8988T (cell line): Measurements from ENCODE around the gene FBXO41.

ENCODE experiments used
- DNase-seq: peaks from one replicate; pipeline ENCODE4 v3.0.0; 2011

Gene FBXO41

DNA sequence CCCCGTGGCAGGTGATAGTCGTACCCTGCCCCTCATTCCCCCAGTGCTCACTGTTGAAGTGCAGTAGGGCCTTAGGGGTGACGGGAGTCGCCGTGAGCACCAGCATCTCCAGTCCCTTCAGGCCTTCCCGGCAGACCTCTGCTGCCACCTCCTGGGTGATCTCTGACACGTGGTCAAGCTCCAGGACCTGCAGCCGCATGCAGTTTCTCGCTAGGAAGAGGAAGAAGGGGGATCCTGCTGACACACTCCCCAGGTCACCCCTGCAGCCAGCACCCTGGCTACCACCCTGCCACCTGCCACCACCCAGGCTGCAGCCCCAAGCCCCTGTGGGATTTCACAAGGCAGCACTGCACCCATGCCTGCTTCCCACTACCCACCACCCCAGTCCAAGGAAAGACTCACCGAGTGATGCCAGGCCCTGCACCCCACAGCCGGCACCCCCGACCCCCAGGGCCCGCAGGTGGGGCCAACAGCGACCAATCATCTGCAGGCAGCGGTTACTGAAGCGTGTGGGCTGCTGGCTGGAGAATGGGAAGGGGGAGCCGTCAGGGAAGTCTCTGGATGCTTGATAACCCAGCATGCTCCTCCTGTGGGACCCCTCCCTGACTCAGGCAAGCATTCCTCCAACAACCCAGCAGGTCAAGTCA, 23.8 kb downstream of the FBXO41 start:
- DNase-seq: peak; percentile 95

DNA sequence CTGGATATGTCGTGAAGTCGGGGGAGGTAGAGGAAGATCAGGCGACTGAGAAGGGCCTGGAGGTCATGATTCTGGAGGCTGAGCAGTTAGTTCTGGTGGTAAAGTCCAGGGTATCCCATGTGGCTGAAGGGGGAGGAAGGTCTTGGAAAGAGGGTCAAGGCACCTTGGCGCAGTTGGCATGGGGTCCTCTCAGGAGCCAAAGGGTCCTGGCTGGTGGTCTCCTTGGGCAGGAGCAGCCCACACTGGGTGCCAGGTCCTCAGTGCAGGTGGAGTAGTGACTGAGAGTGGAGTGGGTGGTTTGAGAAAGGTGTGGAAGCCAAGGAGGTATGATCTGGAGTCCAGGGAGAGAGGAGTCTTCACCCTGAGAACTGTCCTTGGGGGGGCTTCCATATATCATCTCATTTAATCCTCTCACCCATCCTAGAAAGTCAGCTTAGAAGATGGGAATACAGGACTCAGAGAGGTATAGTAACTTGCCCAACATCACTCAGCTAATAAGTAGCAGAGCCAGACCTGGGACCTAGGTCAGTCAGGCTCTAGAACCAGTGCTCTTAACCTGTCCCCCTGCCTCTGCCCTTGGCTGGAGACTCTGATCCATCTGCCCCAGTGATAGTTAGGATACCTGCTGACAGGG, 24.5 kb downstream of the FBXO41 start:
- DNase-seq: no peak

GRCh38 chr2:73259276-73259675, 25.0 kb downstream of the FBXO41 start:
- no peak for DNase-seq

- no peak for DNase-seq
Observed at GRCh38 chr2:73258913-73259215, 25.4 kb downstream of the FBXO41 start.

- DNase-seq: no peak
Observed at GRCh38 chr2:73258186-73258912, 25.9 kb downstream of the FBXO41 start.

GRCh38 chr2:73257425-73258125, 26.7 kb downstream of the FBXO41 start:
- no peak for DNase-seq

DNA sequence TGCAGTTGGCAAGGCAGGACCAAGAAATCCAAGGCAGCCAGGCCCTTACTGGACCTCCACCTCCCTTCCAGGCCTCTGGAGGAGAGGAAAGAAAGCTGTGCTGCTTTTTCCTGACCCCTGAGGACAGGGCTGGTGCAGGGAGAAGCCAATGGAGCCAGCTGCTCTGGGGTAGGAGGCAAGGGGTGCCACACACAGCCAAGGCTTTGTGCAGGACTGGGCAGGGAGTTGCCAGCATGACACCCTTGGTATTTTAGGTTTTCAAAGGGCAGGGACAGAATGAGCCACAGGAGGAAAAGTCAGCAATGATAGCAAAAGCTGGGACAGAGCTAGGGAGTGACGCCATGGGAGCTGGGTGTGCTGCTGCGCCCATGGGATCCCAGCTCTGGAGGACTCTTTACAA, 27.3 kb downstream of the FBXO41 start:
- no peak for DNase-seq

DNA sequence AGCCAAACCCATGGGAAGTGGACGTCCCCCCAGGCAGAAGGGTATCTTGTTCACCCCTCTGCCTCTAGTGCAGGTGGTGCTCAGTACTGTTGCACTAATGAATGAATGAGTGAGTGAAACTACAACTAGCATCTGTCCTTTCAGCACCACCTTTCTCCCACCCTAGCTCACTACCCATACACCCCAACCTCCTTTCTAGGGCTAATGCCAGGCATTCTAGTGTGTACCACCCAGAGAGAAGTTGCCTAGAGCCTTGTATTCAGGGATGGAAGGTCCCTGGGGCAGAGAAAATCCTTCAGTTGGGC, 27.7 kb downstream of the FBXO41 start:
- no peak for DNase-seq

DNA sequence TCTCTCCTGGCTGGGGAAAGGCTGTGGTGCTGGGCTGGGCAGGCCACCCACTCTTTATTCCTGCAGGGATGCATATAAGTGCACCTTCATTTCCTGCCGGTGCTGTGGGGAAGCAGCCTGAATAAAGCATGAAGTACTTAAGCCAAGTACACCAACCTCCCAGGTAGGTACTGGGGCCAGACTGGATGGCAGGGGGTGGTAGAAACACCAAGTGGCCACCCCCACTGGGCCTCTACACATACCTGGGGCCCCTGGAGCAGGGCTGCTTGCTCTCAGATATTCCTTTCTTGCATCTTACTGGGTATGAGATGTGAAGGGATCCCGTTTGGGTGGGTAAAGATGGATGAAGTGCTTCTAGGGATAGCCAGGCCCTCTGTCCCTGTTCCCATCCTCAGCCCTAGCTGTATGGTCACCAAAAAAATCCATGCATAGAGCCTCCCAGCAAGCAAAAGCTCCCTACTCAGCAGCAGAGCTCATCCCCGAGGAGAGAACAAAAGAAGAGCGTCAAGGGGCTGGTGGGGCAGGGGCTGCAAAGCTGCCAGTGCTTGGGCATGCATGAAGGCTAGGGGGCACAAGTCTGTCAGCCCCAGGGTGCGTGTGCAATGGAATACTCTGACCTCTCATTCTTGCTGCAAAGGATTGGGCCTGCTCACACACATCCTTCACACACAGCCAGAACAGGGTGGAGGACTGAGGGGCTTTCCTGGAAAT, 28.2 kb downstream of the FBXO41 start:
- DNase-seq: no peak

- no peak for DNase-seq
Observed at GRCh38 chr2:73255007-73255644, 29.2 kb downstream of the FBXO41 start.

- DNase-seq: no peak
Observed at GRCh38 chr2:73254343-73255006, 29.8 kb downstream of the FBXO41 start.

DNA sequence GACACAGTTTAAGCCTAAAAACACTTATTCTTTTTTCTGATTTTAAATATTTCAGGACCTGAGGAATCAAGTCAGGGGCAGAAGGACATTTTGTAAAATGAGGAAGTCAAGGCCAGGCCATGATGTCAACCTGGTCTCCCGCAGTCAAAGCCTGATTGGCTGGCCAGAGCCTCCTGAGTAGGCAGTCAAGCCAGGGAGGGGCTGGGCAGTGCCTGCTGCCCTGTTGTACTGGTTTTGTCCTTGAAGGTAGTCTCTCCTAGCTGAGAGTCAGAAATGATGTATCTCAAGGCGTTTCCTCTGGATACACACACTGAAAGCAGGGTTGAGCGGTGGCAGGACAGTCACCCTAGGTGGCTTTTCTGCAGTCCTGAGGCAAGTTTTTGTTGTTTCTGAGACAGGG, 30.4 kb downstream of the FBXO41 start:
- DNase-seq: no peak

DNA sequence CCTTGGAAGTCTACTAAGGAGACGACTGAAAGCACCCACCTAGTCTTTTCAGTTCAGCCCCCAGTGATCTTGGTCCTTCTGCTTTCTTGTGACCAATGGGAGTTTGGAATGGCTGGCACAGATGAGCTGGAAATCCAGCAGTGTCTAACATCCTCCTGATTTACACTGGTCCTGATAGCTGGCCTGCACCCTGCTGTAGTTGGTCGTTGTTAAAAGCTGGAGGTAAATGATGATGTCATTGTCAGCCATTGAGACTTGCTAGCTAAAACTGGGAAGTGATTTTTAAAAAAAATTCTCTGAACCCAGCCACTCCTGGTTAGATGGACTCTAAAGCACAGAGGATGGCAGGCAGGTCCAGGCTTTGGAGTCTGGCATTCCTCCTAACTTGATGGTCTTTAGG, 30.9 kb downstream of the FBXO41 start:
- DNase-seq: no peak

- no peak for DNase-seq
Observed at GRCh38 chr2:73252238-73253027, 31.8 kb downstream of the FBXO41 start.

- no peak for DNase-seq
Observed at GRCh38 chr2:73250872-73251846, 33.1 kb downstream of the FBXO41 start.

GRCh38 chr2:73249636-73250035, 34.6 kb downstream of the FBXO41 start:
- DNase-seq: no peak

DNA sequence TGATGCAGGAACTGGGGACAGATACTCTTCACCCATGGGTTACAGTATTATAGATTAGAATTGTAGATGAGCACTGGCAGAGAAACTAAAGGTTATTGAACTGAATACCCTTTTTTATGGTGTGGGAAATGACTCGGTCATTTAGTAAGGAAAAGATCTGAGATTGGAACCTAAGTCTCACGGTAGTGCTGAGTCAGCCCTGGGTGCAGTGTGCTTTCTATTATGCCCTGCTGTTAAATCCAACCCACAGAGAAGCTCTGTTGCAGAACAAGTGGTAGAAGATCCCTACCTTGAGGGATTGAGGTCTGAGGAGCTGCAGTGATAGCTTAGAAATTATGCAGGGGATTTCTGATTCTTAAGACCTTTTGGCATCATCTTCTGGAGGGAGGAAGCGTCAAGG, 37.4 kb downstream of the FBXO41 start:
- no peak for DNase-seq

DNA sequence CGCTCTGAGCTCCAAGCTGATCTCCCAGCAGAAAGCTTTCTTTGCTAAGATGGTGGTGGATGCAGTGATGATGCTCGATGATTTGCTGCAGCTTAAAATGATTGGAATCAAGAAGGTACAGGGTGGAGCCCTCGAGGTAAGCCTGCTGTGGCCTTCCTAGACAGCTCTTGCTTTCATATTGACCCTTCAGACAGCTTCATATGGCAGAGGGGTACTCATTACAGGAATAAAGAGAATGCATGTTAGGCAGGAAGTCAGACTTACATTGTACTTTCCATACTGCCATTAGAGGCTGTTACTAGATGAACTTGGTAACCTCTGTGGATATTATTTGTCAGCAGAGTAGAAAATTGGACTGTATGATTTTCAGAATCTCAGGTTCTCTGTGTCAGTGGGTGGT, 39.7 kb downstream of the FBXO41 start:
- DNase-seq: no peak

DNA sequence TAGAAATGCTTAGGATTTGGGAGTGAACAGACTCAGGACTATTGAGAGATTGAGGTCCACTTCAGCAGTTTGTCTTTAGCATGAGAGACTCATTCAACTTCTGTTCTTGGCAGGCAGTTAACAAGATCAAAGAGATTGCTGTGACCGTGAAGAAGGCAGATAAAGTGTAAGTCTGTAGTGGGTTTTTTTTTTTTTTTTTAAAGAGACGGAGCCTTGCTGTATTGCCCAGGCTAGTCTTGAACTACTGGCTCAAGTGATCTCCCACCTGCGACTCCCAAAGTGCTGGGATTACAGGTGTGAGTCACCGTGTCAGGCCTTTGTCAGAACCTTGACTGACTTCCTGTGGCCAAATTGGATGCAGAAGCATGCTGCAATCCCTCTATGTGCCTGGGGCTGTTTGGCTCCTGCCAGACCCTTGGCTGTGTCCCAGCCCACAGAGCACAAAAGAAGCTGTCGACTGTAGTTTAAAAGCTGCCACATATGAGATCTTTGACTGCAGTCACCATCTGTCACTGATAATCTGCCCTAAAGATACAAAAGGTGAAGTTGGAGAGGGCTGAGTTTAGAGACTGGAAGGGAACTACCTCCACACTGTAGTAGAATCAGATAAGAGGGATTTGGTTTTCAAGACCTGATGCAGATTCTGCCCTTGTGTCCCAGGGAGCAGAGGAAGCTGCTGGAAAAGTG, 40.3 kb downstream of the FBXO41 start:
- no peak for DNase-seq

DNA sequence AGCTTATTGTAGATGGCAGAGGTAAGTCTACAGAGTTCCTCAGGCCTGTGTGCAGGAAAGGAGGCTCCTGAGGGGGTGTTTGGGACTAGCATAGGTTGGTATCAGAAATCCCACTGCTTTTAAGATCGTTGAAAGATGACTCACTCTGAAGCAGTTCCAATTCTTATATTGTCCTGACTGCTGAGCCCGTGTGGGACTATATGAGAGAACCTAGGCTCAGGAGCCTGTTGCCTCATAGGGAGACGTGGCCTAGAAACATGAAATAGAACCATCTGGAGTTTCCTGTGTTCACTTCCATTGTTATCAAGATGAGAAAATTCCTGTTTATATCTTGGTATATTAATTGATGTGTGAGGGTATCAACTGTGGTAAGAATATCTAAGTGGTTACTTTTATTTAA, 44.5 kb downstream of the FBXO41 start:
- no peak for DNase-seq
